ENCODE results near the gene OR7G3. TPM values are rescaled to one million over a fixed set of nuclear protein-coding genes. Genes with fewer than 3 reads are reported as not detected.

OR7G3 gene
- total RNA-seq, 6 donors from 2014 or later = not detected

GRCh38 chr19:9161427-9161826 lies 34.7 kb upstream of the OR7G3 start:
- Histone ChIP-seq H3K4me3 (no peak overlapping the region), H3K27ac (no peak overlapping the region), H3K27me3 (no peaks in the 10 kb centered on the region), H3K4me1 (no peaks in the 10 kb centered on the region), H3K9me3 (peaks cover 0 to 63% (median 29%) of the 10 kb centered on the region in 4 donors), H3K36me3 (peaks cover 51 to 98% (median 76%) of the 10 kb centered on the region in 4 donors)
- TF ChIP-seq EP300 (IDR thresholded peaks at IDR 0.05) (no peak), CTCF (IDR thresholded peaks at IDR 0.05) (no peak), POLR2AphosphoS5 (IDR thresholded peaks at IDR 0.05) (no peak), POLR2A (IDR thresholded peaks at IDR 0.05) (no peak)
- no peak for DNase-seq
- ATAC-seq (ENCODE audit: low FRiP score in 2 of 2) = no peak
- 98 to 99% methylated on average over 12 of the region's 12 CpGs for WGBS, 2 donors

GRCh38 chr19:9159891-9160290 lies 33.1 kb upstream of the OR7G3 start:
- Histone ChIP-seq H3K36me3 (peaks cover 51 to 89% (median 82%) of the 10 kb centered on the region in 4 donors), H3K27me3 (no peaks in the 10 kb centered on the region), H3K9me3 (peaks cover 0 to 71% (median 38%) of the 10 kb centered on the region in 4 donors), H3K27ac (no peak overlapping the region), H3K4me1 (no peaks in the 10 kb centered on the region), H3K4me3 (no peak overlapping the region)
- 99% methylated on average over 12 to 13 of the region's 13 CpGs for WGBS, 2 donors
- ATAC-seq (ENCODE audit: low FRiP score in 2 of 2) = no peak
- DNase-seq = no peak
- TF ChIP-seq POLR2AphosphoS5 (IDR thresholded peaks at IDR 0.05) (no peak), POLR2A (IDR thresholded peaks at IDR 0.05) (no peak)

GRCh38 chr19:9156304-9156703 lies 29.6 kb upstream of the OR7G3 start:
- H3K4me3 ChIP-seq = no peak overlapping the region
- no peak for DNase-seq
- no peak overlapping the region for H3K27ac ChIP-seq
- H3K9me3 ChIP-seq = peaks cover 0 to 60% (median 44%) of the 10 kb centered on the region in 4 donors
- no peak for TF ChIP-seq POLR2AphosphoS5 (IDR thresholded peaks at IDR 0.05)
- no peak for TF ChIP-seq POLR2A (IDR thresholded peaks at IDR 0.05)
- TF ChIP-seq CTCF (IDR thresholded peaks at IDR 0.05) = no peak
- no peak for TF ChIP-seq EP300 (IDR thresholded peaks at IDR 0.05)
- H3K36me3 ChIP-seq = peaks cover 39 to 71% (median 65%) of the 10 kb centered on the region in 4 donors
- no peaks in the 10 kb centered on the region for H3K4me1 ChIP-seq
- 88 to 89% methylated on average over 1 of the region's 1 CpG for WGBS, 2 donors
- H3K27me3 ChIP-seq = no peaks in the 10 kb centered on the region
- no peak for ATAC-seq (ENCODE audit: low FRiP score in 2 of 2)

- Histone ChIP-seq H3K4me3 (no peak overlapping the region), H3K9me3 (peaks cover 0 to 57% (median 37%) of the 10 kb centered on the region in 4 donors)
Observed at GRCh38 chr19:9155591-9155990, 28.8 kb upstream of the OR7G3 start.

GRCh38 chr19:9151367-9151766 lies 24.6 kb upstream of the OR7G3 start:
- H3K4me1 ChIP-seq = no peaks in the 10 kb centered on the region
- TF ChIP-seq POLR2A (IDR thresholded peaks at IDR 0.05) (no peak), POLR2AphosphoS5 (IDR thresholded peaks at IDR 0.05) (no peak), CTCF (IDR thresholded peaks at IDR 0.05) (no peak), EP300 (IDR thresholded peaks at IDR 0.05) (no peak)
- ATAC-seq (ENCODE audit: low FRiP score in 2 of 2) (no peak), DNase-seq (no peak)
- H3K36me3 ChIP-seq = peaks cover 0 to 38% (median 18%) of the 10 kb centered on the region in 4 donors
- 92% methylated on average over 5 of the region's 5 CpGs for WGBS, 2 donors
- no peak overlapping the region for H3K4me3 ChIP-seq
- H3K27ac ChIP-seq = no peak overlapping the region
- H3K27me3 ChIP-seq = no peaks in the 10 kb centered on the region
- peaks cover 0 to 36% (median 32%) of the 10 kb centered on the region in 4 donors for H3K9me3 ChIP-seq

More at GRCh38 chr19:9155591-9155990, 28.8 kb upstream of the OR7G3 start:
- Histone ChIP-seq H3K4me1 (no peaks in the 10 kb centered on the region), H3K27ac (no peak overlapping the region), H3K36me3 (peaks cover 32 to 64% (median 58%) of the 10 kb centered on the region in 4 donors), H3K27me3 (no peaks in the 10 kb centered on the region)
- no peak for ATAC-seq (ENCODE audit: low FRiP score in 2 of 2)
- no peak for DNase-seq
- 96 to 99% methylated on average over 4 of the region's 4 CpGs for WGBS, 2 donors
- TF ChIP-seq EP300 (IDR thresholded peaks at IDR 0.05) (no peak), POLR2A (IDR thresholded peaks at IDR 0.05) (no peak), CTCF (IDR thresholded peaks at IDR 0.05) (no peak), POLR2AphosphoS5 (IDR thresholded peaks at IDR 0.05) (no peak)
